NB4 (cell line): ENCODE data around the gene LPP.

Experiments
- CTCF ChIP-seq: IDR thresholded peaks from one replicate; pipeline ENCODE4 v1.5.1; 2012; ENCODE audit warnings: low read depth, low read length
- MYC ChIP-seq: IDR thresholded peaks from 2 replicates; pipeline ENCODE4 v1.6.1; 2011; ENCODE audit warnings: low read depth, low read length
- POLR2A ChIP-seq: IDR thresholded peaks from 2 replicates; pipeline ENCODE4 v1.6.1; 2011; ENCODE audit warnings: mild to moderate bottlenecking; ENCODE audit not compliant: insufficient read length; ENCODE audit errors: extremely low read depth

GRCh38 chr3:188649521-188649920 is 495.6 kb downstream of the LPP start:
- TF ChIP-seq CTCF = no peak
- TF ChIP-seq POLR2A = no peak
- TF ChIP-seq MYC = no peak
